Lung (tissue), 12 donors: ENCODE measurements around the gene FBXO28. TPM values are rescaled to one million over a fixed set of nuclear protein-coding genes. Genes with fewer than 3 reads are reported as not detected.

Experiments
- ATAC-seq: fragments of 200-7000 bp; cut with Tn5 transposase; one replicate; pipeline ENCODE4 v1.9.1; 2020; ENCODE audit warnings: moderate number of reproducible peaks; ENCODE audit not compliant: insufficient read depth, low FRiP score
- DNase-seq, 3 donors: peaks; one replicate each; pipeline ENCODE4 v3.0.0-alpha.2; 2013 to 2017
- H3K27ac ChIP-seq, 2 donors: one replicate each; pipeline ENCODE4 v1.5.1; 2013; ENCODE audit warnings: mild to moderate bottlenecking in 2 of 2, moderate library complexity in 2 of 2, control low read depth in 1 of 2, inconsistent platforms in 1 of 2, low read depth in 1 of 2, low read length in 1 of 2
- H3K27me3 ChIP-seq, 3 donors: one replicate each; pipeline ENCODE4 v1.5.1; 2013; ENCODE audit warnings: low read length in 2 of 3; ENCODE audit not compliant: control insufficient read depth in 3 of 3, insufficient read depth in 3 of 3
- H3K36me3 ChIP-seq, 4 donors: one replicate each; pipeline ENCODE4 v1.5.1; 2013; ENCODE audit warnings: low read length in 4 of 4, mild to moderate bottlenecking in 1 of 4, moderate library complexity in 1 of 4; ENCODE audit not compliant: control insufficient read depth in 4 of 4, insufficient read depth in 4 of 4
- H3K4me1 ChIP-seq, 5 donors: one replicate each; pipeline ENCODE4 v1.5.1; 2013; ENCODE audit warnings: low read length in 5 of 5, mild to moderate bottlenecking in 2 of 5, moderate library complexity in 1 of 5; ENCODE audit not compliant: control insufficient read depth in 5 of 5, insufficient read depth in 5 of 5
- H3K4me3 ChIP-seq: one replicate; pipeline ENCODE4 v1.5.1; 2013; ENCODE audit warnings: mild to moderate bottlenecking, control low read depth, moderate library complexity
- H3K9ac ChIP-seq, 2 donors: one replicate each; pipeline ENCODE4 v1.5.1; 2013; ENCODE audit warnings: low read length in 2 of 2, control low read depth in 1 of 2; ENCODE audit not compliant: insufficient read depth in 1 of 2
- H3K9me3 ChIP-seq, 4 donors: one replicate each; pipeline ENCODE4 v1.5.1; 2013; ENCODE audit warnings: low read length in 3 of 4, mild to moderate bottlenecking in 1 of 4, moderate library complexity in 1 of 4; ENCODE audit not compliant: control insufficient read depth in 4 of 4, insufficient read depth in 3 of 4
- CTCF ChIP-seq: IDR thresholded peaks from 2 replicates; pipeline ENCODE4 v1.5.1; 2012; ENCODE audit warnings: mild to moderate bottlenecking; ENCODE audit errors: control extremely low read depth, extremely low read depth
- WGBS, 2 donors: extraction: QIAGEN DNeasy Blood & Tissue Kit; methylation state at CpG; one replicate each; pipeline ENCODE4 v1.1.7; 2013; 5-methylcytosine and 5-hydroxymethylcytosine counted together
- polyA plus RNA-seq, 2 donors: library from polyadenylated mRNA; stranded (reverse); fragments of 200-250 nt; gene quantifications; one replicate each; pipeline ENCODE4 v1.2.1, GENCODE V29; 2013
- total RNA-seq, 2 donors: library from RNA; depleted of rRNA in 1 of 2; stranded (reverse); fragments of >200 nt in 1 of 2; gene quantifications; one replicate each; pipeline ENCODE4 v1.2.1, GENCODE V29; 2014 to 2021
- donor health status: control.
- donor health status: control.
- donor health status: Bipolar disorder and iron deficiency.
- donor health status: healthy.
- donor health status: DM: yes; HTN: yes; CAD: no.

Gene FBXO28
- total and polyA plus RNA-seq, 4 donors = 10.1 to 41.5 (median 19.7) TPM

- H3K9ac ChIP-seq = no peak overlapping the region
- H3K4me3 ChIP-seq = no peak overlapping the region
- H3K27ac ChIP-seq = no peak overlapping the region
- no peaks in the 10 kb centered on the region for H3K27me3 ChIP-seq
- WGBS, 2 donors = 96 to 98% methylated on average over 3 of the region's 3 CpGs
- no peak for ATAC-seq
- TF ChIP-seq CTCF = no peak
- H3K4me1 ChIP-seq = no peaks in the 10 kb centered on the region
- H3K36me3 ChIP-seq = peaks cover 6 to 15% (median 8%) of the 10 kb centered on the region in 4 donors
- DNase-seq = no peak
- H3K9me3 ChIP-seq = no peaks in the 10 kb centered on the region
These were observed 27.8 kb downstream of the FBXO28 start for GRCh38 chr1:224141693-224142092.

- Histone ChIP-seq H3K27ac (no peak overlapping the region), H3K4me1 (no peaks in the 10 kb centered on the region), H3K36me3 (peaks cover 2 to 7% (median 3%) of the 10 kb centered on the region in 4 donors), H3K27me3 (no peaks in the 10 kb centered on the region), H3K9me3 (no peaks in the 10 kb centered on the region), H3K4me3 (no peak overlapping the region), H3K9ac (no peak overlapping the region)
- DNase-seq (no peak), ATAC-seq (no peak)
- TF ChIP-seq CTCF = no peak
- WGBS, 2 donors = 61 to 80% methylated on average over 1 of the region's 1 CpG
These were observed 35.8 kb downstream of the FBXO28 start for GRCh38 chr1:224149709-224150108.

- WGBS, 2 donors = 80 to 82% methylated on average over 3 of the region's 3 CpGs
- H3K9me3 ChIP-seq = no peaks in the 10 kb centered on the region
- TF ChIP-seq CTCF = no peak
- H3K27me3 ChIP-seq = no peaks in the 10 kb centered on the region
- no peak for DNase-seq
- no peak overlapping the region for H3K9ac ChIP-seq
- no peak for ATAC-seq
- H3K36me3 ChIP-seq = peaks cover 4 to 12% (median 6%) of the 10 kb centered on the region in 4 donors
- H3K4me3 ChIP-seq = no peak overlapping the region
- no peaks in the 10 kb centered on the region for H3K4me1 ChIP-seq
- no peak overlapping the region for H3K27ac ChIP-seq
These were observed 37.2 kb downstream of the FBXO28 start for GRCh38 chr1:224151117-224151516.

- 94 to 95% methylated on average over 11 of the region's 11 CpGs for WGBS, 2 donors
- no peaks in the 10 kb centered on the region for H3K27me3 ChIP-seq
- no peak for TF ChIP-seq CTCF
These were observed 43.4 kb downstream of the FBXO28 start for GRCh38 chr1:224157316-224157715.

More at GRCh38 chr1:224157316-224157715, 43.4 kb downstream of the FBXO28 start:
- Histone ChIP-seq H3K4me3 (no peak overlapping the region), H3K9ac (no peak overlapping the region), H3K36me3 (peaks cover 12 to 23% (median 22%) of the 10 kb centered on the region in 4 donors), H3K27ac (no peak overlapping the region), H3K4me1 (peaks cover 0 to 22% (median 0%) of the 10 kb centered on the region in 5 donors), H3K9me3 (no peaks in the 10 kb centered on the region)
- DNase-seq (no peak), ATAC-seq (no peak)
